Keratinocyte (primary cell): ENCODE data around the gene TATDN2.

Source experiments
- CTCF ChIP-seq, 3 experiments: IDR thresholded peaks in 1 of 3; conservative IDR thresholded peaks in 1 of 3; optimal IDR thresholded peaks in 1 of 3; 2 replicates in 2 of 3; 3 replicates in 1 of 3; pipeline versions ENCODE3 to v1.5.1; 2011; ENCODE audit warnings: low read length in 3 of 3, mild to moderate bottlenecking in 3 of 3, moderate library complexity in 2 of 3, control low read depth in 1 of 3, inconsistent platforms in 1 of 3; ENCODE audit not compliant: insufficient read depth in 2 of 3; ENCODE audit errors: extremely low read depth in 1 of 3
- EZH2 ChIP-seq: IDR thresholded peaks from one replicate; pipeline ENCODE4 v1.6.1; 2012; ENCODE audit warnings: inconsistent platforms, mild to moderate bottlenecking, low read length, moderate library complexity

- TF ChIP-seq CTCF (optimal IDR thresholded peaks at IDR 0.05 in 1 of 3, IDR thresholded peaks at IDR 0.05 in 1 of 3, conservative IDR thresholded peaks at IDR 0.05 in 1 of 3; ENCODE audit: extremely low read depth in 1 of 3, insufficient read depth in 2 of 3, low read length in 3 of 3), result no peak
- TF ChIP-seq EZH2, result no peak
These were observed 13.6 kb upstream of the TATDN2 start for GRCh38 chr3:10234526-10235230.
